ENCODE results near the gene PON2. TPM values are rescaled to one million over a fixed set of nuclear protein-coding genes. Genes with fewer than 3 reads are reported as not detected.

PON2 gene
- 100 to 1,000 TPM in 1 of 2 donors, 10 to 100 TPM in 1; 62.0 to 108 TPM for total RNA-seq

DNA sequence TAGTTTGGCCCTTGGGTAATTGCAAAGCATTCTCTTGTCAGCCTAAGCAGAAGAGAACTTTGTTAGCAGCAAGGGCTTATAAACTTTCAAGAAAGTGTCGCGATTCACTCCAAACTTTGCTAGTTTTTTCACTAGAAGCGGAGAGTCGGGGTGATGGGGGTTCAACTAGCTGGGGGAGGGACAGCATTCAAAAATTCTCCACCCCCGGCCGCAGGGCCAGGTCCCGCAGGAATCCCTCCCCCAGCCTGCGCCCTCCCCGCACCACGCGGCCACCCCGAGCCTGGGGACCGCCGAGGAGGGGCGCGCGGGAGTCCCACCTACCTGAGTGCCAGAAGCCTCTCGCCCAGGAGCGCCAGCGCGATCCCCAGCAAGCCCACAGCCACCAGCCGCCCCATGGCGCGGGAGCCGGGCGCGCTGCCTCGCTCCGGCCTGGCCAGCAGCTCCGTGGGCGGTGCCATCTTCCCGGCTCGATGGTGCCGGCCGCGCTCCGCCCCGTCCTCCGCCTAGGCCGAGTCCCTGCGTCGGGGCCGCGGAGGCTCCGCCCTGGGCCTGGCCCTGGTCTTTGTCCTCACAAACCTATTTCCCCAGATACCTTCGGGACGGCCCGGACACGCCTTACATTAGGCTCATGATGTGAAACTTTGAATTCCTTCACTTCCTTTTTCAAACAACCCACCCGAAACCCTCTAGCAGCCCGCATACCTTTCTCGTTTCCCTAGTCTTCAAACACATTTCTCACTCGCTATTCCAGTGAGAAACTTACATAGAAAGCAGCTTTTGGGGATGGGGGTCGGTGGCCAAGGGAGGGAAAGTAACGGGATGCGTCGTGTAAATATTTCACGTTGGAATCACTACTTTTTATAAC lies at the start of gene PON2:
Gene PON2 (minus strand): TSS at position 472 of the 865 bp plus-strand sequence. CDS start 77 bp downstream, at position 395.
- Histone ChIP-seq H3K27ac (peak within 1 kb of the TSS; percentile 77 to 96 (median 91)), H3K27me3 (no peaks in the 10 kb centered on the region), H3K36me3 (replicated peaks in 1 of 2; ENCODE audit: insufficient read depth in 1 of 2, low read depth in 2 of 2) (no peaks in the 10 kb centered on the region), H3K9me3 (no peaks in the 10 kb centered on the region), H3K4me1 (peaks cover 17% of the 10 kb centered on the region), H3K4me3 (peak within 1 kb of the TSS; percentile 43 to 70)
- ATAC-seq, result peak; percentile 99
- DNase-seq, result peak; percentile 80 to 85 (median 80)
- peak; percentile 60 to 74 (median 73) for TF ChIP-seq POLR2A (IDR thresholded peaks at IDR 0.05)
- TF ChIP-seq, protein P1, sequence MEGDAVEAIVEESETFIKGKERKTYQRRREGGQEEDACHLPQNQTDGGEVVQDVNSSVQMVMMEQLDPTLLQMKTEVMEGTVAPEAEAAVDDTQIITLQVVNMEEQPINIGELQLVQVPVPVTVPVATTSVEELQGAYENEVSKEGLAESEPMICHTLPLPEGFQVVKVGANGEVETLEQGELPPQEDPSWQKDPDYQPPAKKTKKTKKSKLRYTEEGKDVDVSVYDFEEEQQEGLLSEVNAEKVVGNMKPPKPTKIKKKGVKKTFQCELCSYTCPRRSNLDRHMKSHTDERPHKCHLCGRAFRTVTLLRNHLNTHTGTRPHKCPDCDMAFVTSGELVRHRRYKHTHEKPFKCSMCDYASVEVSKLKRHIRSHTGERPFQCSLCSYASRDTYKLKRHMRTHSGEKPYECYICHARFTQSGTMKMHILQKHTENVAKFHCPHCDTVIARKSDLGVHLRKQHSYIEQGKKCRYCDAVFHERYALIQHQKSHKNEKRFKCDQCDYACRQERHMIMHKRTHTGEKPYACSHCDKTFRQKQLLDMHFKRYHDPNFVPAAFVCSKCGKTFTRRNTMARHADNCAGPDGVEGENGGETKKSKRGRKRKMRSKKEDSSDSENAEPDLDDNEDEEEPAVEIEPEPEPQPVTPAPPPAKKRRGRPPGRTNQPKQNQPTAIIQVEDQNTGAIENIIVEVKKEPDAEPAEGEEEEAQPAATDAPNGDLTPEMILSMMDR (IDR thresholded peaks at IDR 0.05), result no peak
- 0 to 1% methylated on average over 36 to 57 of the region's 58 CpGs for WGBS, 2 donors
- intact Hi-C loops (cut with DNase I), result no loop called here

DNA sequence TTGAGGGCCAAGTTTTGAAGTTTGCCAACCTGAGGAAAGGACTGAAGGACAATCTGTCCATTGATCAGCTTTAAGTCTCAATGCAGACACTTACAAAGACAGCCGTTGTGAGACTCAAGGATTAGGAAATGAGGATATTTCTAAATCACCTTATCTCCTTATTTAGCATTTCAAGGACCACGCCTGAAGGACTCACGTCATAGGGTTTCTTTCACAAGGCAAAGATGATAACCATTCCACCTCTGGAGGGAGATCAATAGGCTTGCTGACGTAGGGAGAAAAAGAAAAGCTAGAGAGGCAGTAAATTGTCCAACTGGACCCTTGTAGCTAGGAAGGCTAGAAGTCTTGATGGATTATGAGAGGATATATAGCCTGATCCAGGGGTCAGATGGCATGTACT lies 47.6 kb upstream of the PON2 start:
- 60 to 68% methylated on average over 4 of the region's 4 CpGs for WGBS, 2 donors
- ATAC-seq, result no peak

DNA sequence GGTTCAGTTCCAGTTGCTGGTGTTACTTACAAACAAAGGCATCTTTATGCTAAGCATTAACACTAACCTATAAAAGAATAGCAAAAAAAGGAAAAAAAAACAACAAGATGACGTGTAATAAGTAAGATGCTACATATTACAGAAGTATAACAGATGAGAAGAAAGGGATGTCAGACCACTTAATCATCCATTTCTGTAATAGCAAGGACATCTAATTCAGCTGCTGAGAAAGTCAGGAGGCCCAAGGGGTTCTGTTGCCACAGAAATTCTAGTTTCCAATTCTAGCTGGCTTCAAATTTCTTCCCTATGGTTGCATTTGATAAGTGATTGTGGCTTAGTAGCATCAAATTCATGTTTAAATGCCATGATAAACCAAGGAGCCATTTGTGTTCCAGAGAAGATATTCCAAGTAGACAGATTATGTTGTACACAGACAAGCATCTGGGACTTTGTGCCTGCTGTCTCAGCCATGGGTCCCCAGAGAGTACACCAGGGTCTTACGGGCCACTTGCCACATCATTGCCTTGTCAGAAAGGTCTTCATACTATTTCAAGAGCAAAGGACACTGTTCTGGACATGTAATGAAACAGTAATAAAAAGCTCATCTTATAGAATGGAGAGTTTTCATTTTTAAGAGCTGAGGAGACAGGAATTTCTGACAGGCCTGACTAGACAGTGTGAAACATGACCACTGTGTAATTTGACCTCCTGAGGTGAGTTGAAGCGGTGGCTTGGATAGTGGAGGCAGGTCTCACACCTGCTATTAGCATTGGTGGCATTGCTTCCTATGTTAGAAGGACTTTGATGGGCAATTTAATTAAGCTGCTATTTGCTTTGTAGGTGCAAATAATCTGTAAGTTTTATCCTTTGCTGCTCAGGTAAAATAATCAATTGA lies 46.7 kb upstream of the PON2 start:
- Histone ChIP-seq H3K9me3 (no peaks in the 10 kb centered on the region), H3K4me1 (peaks cover 9% of the 10 kb centered on the region), H3K4me3 (no peak overlapping the region), H3K27ac (no peak overlapping the region), H3K36me3 (replicated peaks in 1 of 2; ENCODE audit: insufficient read depth in 1 of 2, low read depth in 2 of 2) (no peaks in the 10 kb centered on the region), H3K27me3 (no peaks in the 10 kb centered on the region)
- WGBS, 2 donors, result 91 to 97% methylated on average over 3 of the region's 3 CpGs
- DNase-seq (no peak), ATAC-seq (no peak)
- TF ChIP-seq POLR2A (IDR thresholded peaks at IDR 0.05), result no peak
- TF ChIP-seq, protein P1 (IDR thresholded peaks at IDR 0.05), result no peak
- intact Hi-C loops (cut with DNase I), result no loop called here

More for the DNA sequence above, 47.6 kb upstream of the PON2 start:
- no peak for DNase-seq
- no peak for TF ChIP-seq POLR2A (IDR thresholded peaks at IDR 0.05)
- TF ChIP-seq, protein P1 (IDR thresholded peaks at IDR 0.05), result no peak
- Histone ChIP-seq H3K27ac (no peak overlapping the region), H3K36me3 (replicated peaks in 1 of 2; ENCODE audit: insufficient read depth in 1 of 2, low read depth in 2 of 2) (no peaks in the 10 kb centered on the region), H3K4me3 (no peak overlapping the region), H3K4me1 (peaks cover 9% of the 10 kb centered on the region), H3K9me3 (no peaks in the 10 kb centered on the region), H3K27me3 (no peaks in the 10 kb centered on the region)
- intact Hi-C loops (cut with DNase I), result no loop called here

DNA sequence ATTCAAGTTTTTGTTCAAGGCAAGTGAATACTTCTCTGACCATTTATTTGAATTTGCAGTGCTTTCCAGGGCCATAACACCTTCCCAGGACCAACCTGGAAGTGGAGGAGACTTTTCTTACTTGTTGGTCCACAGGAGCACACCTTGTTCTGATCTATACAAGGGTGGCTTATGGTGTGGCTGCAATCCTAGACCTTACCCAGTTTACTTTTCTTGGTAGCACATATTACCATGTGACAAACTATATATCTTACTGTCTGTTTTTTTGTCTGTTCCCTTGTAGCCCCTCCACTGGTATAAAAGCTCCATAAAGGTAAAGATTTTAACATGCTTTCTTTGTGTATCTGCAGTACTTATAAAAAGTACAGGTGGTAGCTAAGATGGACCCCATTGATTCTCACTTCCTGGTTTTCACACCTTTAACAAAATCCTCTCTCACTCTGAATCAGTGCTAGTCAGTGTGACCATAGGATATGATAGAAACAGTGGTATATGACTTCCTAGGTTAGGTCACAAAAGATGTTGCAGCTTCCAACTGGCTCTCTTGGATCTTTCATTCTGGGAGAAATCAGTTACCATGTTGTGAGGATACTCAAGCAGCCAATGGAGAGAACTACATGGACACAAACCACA lies 45.3 kb upstream of the PON2 start:
- intact Hi-C loops (cut with DNase I), result no loop called here
- no peak for DNase-seq
- no peaks in the 10 kb centered on the region for H3K36me3 ChIP-seq (replicated peaks in 1 of 2; ENCODE audit: insufficient read depth in 1 of 2, low read depth in 2 of 2)

More for the DNA sequence above, 45.3 kb upstream of the PON2 start:
- no peak overlapping the region for H3K4me3 ChIP-seq
- no peak overlapping the region for H3K27ac ChIP-seq
- H3K27me3 ChIP-seq, result no peaks in the 10 kb centered on the region
- TF ChIP-seq, protein P1 (IDR thresholded peaks at IDR 0.05), result no peak
- TF ChIP-seq POLR2A (IDR thresholded peaks at IDR 0.05), result no peak
- H3K4me1 ChIP-seq, result peaks cover 9% of the 10 kb centered on the region
- H3K9me3 ChIP-seq, result no peaks in the 10 kb centered on the region
- no peak for ATAC-seq

Measured in body of pancreas (tissue), 4 donors.